Mucosa of rectum (tissue), 2 donors: ENCODE results near the gene DAB1.
"Not testable (repeated sequence)": the region's sequence is repeated elsewhere in the genome, so short reads cannot be mapped to it uniquely, and the experiment has no call there.

Experiments used
- H3K27ac ChIP-seq, 2 donors: one replicate each; pipeline ENCODE4 v1.7.0; 2013; ENCODE audit warnings: inconsistent platforms in 2 of 2, low read depth in 2 of 2, low read length in 2 of 2
- H3K27me3 ChIP-seq, 2 donors: one replicate each; pipeline ENCODE4 v1.7.0; 2013; ENCODE audit warnings: low read length in 2 of 2; ENCODE audit not compliant: control insufficient read depth in 2 of 2, insufficient read depth in 2 of 2
- H3K36me3 ChIP-seq, 2 donors: one replicate each; pipeline ENCODE4 v1.7.0; 2013; ENCODE audit warnings: low read length in 2 of 2; ENCODE audit not compliant: control insufficient read depth in 2 of 2, insufficient read depth in 2 of 2
- H3K4me1 ChIP-seq, 2 donors: one replicate each; pipeline ENCODE4 v1.7.0; 2013; ENCODE audit warnings: low read length in 2 of 2, mild to moderate bottlenecking in 1 of 2; ENCODE audit not compliant: control insufficient read depth in 2 of 2, insufficient read depth in 2 of 2
- H3K4me3 ChIP-seq, 2 donors: one replicate each; pipeline ENCODE4 v1.7.0; 2013; ENCODE audit warnings: low read length in 2 of 2
- H3K9ac ChIP-seq, 2 donors: one replicate each; pipeline ENCODE4 v1.7.0; 2013; ENCODE audit warnings: low read length in 2 of 2, low read depth in 1 of 2, mild to moderate bottlenecking in 1 of 2
- H3K9me3 ChIP-seq, 2 donors: one replicate each; pipeline ENCODE4 v1.7.0; 2013; ENCODE audit warnings: low read length in 2 of 2; ENCODE audit not compliant: control insufficient read depth in 2 of 2
- donor health status: healthy.
- donor health status: Normal muscosa, but diverticular disease.

Gene DAB1

GRCh38 chr1:57345916-57346315 is 77.9 kb downstream of the DAB1 start:
- no peak overlapping the region for H3K4me3 ChIP-seq

GRCh38 chr1:57344265-57344664 is 79.6 kb downstream of the DAB1 start:
- no peaks in the 10 kb centered on the region for H3K36me3 ChIP-seq
- no peak overlapping the region for H3K27ac ChIP-seq
- H3K9ac ChIP-seq: no peak overlapping the region
- peaks cover 0 to 2% of the 10 kb centered on the region in 2 donors for H3K27me3 ChIP-seq
- no peak overlapping the region for H3K4me3 ChIP-seq
- no peaks in the 10 kb centered on the region for H3K4me1 ChIP-seq
- H3K9me3 ChIP-seq: no peaks in the 10 kb centered on the region

More at GRCh38 chr1:57345916-57346315, 77.9 kb downstream of the DAB1 start:
- no peaks in the 10 kb centered on the region for H3K27me3 ChIP-seq
- H3K4me1 ChIP-seq: no peaks in the 10 kb centered on the region
- no peak overlapping the region for H3K27ac ChIP-seq
- H3K9ac ChIP-seq: no peak overlapping the region
- no peaks in the 10 kb centered on the region for H3K36me3 ChIP-seq
- H3K9me3 ChIP-seq: no peaks in the 10 kb centered on the region

GRCh38 chr1:57343298-57343915 is 80.5 kb downstream of the DAB1 start:
- not testable (repeated sequence) for H3K4me3 ChIP-seq, H3K9me3 ChIP-seq, H3K36me3 ChIP-seq, H3K27ac ChIP-seq, H3K27me3 ChIP-seq, H3K4me1 ChIP-seq, H3K9ac ChIP-seq

- peaks cover 0 to 2% of the 10 kb centered on the region in 2 donors for H3K27me3 ChIP-seq
- no peaks in the 10 kb centered on the region for H3K36me3 ChIP-seq
- no peaks in the 10 kb centered on the region for H3K9me3 ChIP-seq
- no peak overlapping the region for H3K9ac ChIP-seq
- H3K27ac ChIP-seq: no peak overlapping the region
- H3K4me3 ChIP-seq: no peak overlapping the region
- no peaks in the 10 kb centered on the region for H3K4me1 ChIP-seq
Measured at GRCh38 chr1:57341721-57342120, 82.1 kb downstream of the DAB1 start.

GRCh38 chr1:57340334-57341070 is 83.4 kb downstream of the DAB1 start:
- no peaks in the 10 kb centered on the region for H3K4me1 ChIP-seq
- H3K9ac ChIP-seq: no peak overlapping the region
- H3K9me3 ChIP-seq: no peaks in the 10 kb centered on the region
- no peaks in the 10 kb centered on the region for H3K36me3 ChIP-seq
- H3K27me3 ChIP-seq: peaks cover 0 to 2% of the 10 kb centered on the region in 2 donors
- H3K27ac ChIP-seq: no peak overlapping the region
- H3K4me3 ChIP-seq: no peak overlapping the region

- Histone ChIP-seq H3K9ac (no peak overlapping the region), H3K4me1 (no peaks in the 10 kb centered on the region), H3K27ac (no peak overlapping the region)
Measured at GRCh38 chr1:57337623-57338022, 86.2 kb downstream of the DAB1 start.

GRCh38 chr1:57336793-57337192 is 87.1 kb downstream of the DAB1 start:
- H3K9me3 ChIP-seq: no peaks in the 10 kb centered on the region
- H3K9ac ChIP-seq: no peak overlapping the region
- H3K4me1 ChIP-seq: no peaks in the 10 kb centered on the region
- H3K27ac ChIP-seq: no peak overlapping the region
- H3K4me3 ChIP-seq: no peak overlapping the region
- no peaks in the 10 kb centered on the region for H3K36me3 ChIP-seq
- peaks cover 0 to 2% of the 10 kb centered on the region in 2 donors for H3K27me3 ChIP-seq

More at GRCh38 chr1:57337623-57338022, 86.2 kb downstream of the DAB1 start:
- no peaks in the 10 kb centered on the region for H3K9me3 ChIP-seq
- H3K27me3 ChIP-seq: peaks cover 0 to 2% of the 10 kb centered on the region in 2 donors
- no peaks in the 10 kb centered on the region for H3K36me3 ChIP-seq
- no peak overlapping the region for H3K4me3 ChIP-seq

- Histone ChIP-seq H3K9me3 (no peaks in the 10 kb centered on the region), H3K27me3 (no peaks in the 10 kb centered on the region), H3K4me1 (no peaks in the 10 kb centered on the region), H3K4me3 (no peak overlapping the region), H3K36me3 (no peaks in the 10 kb centered on the region), H3K9ac (no peak overlapping the region), H3K27ac (no peak overlapping the region)
Measured at GRCh38 chr1:57331620-57332019, 92.2 kb downstream of the DAB1 start.

- H3K4me1 ChIP-seq: no peaks in the 10 kb centered on the region
- no peaks in the 10 kb centered on the region for H3K9me3 ChIP-seq
- no peaks in the 10 kb centered on the region for H3K27me3 ChIP-seq
- no peaks in the 10 kb centered on the region for H3K36me3 ChIP-seq
- H3K27ac ChIP-seq: no peak overlapping the region
- H3K9ac ChIP-seq: no peak overlapping the region
- H3K4me3 ChIP-seq: no peak overlapping the region
Measured at GRCh38 chr1:57329937-57330336, 93.9 kb downstream of the DAB1 start.

- Histone ChIP-seq H3K9ac (no peak overlapping the region), H3K9me3 (no peaks in the 10 kb centered on the region), H3K4me3 (no peak overlapping the region), H3K27me3 (no peaks in the 10 kb centered on the region), H3K36me3 (no peaks in the 10 kb centered on the region), H3K27ac (no peak overlapping the region), H3K4me1 (no peaks in the 10 kb centered on the region)
Measured at GRCh38 chr1:57329001-57329527, 94.8 kb downstream of the DAB1 start.
